Islet precursor cell (in vitro differentiated cells): Measurements from ENCODE around the gene RMDN2.

Experiments used
- DNase-seq: peaks from one replicate; pipeline ENCODE4 v3.0.0-alpha.2; 2018

Gene RMDN2, protein sequence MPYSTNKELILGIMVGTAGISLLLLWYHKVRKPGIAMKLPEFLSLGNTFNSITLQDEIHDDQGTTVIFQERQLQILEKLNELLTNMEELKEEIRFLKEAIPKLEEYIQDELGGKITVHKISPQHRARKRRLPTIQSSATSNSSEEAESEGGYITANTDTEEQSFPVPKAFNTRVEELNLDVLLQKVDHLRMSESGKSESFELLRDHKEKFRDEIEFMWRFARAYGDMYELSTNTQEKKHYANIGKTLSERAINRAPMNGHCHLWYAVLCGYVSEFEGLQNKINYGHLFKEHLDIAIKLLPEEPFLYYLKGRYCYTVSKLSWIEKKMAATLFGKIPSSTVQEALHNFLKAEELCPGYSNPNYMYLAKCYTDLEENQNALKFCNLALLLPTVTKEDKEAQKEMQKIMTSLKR

DNA sequence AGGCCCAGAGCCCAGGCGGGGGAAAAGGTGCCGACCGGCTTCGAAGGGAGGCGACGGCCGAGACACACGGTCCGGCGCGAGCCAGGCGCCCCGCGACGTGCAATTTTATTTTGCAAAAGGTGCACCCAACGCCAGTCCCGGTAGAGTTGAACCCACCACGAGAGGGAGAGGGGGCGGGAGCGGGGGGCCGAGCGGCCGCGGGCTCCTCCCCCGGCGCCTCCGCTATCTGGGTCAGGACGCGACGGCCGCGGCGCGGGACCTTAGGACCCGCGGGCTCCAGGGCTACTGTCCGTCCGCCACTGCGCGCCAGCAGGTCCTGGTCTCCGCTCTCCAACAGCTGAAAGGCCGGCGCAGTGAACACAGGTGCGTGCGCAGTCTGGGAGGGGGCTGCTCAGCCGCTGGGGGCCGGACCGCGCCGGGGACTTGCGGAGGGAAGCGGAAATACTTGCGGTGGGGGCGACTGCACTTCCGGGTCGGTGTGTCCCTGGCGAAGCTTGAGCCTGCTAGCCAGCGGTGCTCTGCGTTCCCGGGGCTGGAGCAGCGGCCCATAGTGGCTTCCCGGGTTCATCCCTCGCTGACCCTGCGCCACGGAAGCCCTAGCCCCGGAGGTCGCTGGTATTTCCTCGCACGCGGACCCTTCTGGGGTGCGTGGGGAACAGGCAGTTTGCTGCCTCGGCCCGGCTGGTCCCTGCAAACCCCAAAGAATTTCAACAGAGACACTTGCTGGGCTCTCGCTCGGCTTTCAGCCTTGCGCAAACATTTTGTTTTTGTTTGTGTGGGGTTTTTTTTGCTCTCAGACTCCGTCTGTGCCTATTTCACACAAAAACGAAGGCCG, at the start of gene RMDN2:
RMDN2 (plus strand) TSS at position 225 of the 835 bp plus-strand sequence. CDS start 3,991 bp downstream, outside the sequence.
- peak; percentile 99 for DNase-seq

DNA sequence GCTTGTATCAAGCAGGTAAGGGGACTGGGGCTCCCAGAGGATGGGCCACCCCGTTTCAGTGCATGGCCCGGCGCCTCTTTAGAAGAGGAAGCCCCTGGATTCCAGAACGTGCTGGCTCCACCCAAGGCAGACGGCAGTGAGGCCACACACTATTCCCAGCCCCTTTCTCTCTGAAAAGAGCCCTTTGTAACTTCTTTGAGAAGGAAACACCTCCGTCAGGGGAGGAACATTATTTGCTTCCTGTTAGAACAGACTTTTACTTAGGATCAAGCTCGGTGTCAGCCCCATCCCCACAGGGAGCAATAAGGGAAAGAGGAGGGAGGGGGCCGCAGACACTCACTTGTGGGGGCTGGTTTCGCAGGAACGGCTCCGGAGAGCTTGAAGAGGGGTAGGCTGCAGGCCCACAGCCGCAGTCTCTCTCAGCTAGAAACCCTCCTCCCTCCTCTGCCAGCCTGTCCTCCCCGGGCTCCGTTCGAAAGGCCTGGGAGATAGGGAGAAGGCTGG, 49.6 kb upstream of the RMDN2 start:
- DNase-seq = peak; percentile 76

DNA sequence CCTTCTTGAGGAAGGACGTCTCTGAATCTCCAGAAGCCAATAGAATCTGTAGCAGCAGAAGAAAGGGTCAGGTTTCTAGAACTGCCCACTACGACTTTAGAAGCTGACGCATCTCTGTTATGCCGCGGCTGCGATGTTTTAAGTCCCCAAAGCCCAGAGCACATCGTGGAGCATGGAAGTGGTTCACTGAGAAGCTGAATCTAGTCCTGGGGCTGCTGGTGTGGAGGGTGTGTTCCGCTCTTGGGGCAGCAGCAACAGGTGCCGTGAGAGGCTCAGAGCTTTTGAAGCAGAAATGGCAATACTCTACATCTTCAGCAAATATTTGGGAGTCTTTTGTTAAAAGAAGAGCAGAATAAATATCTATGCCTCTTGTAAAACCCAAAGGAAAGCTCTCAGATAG, 48.9 kb upstream of the RMDN2 start:
- DNase-seq = no peak

DNA sequence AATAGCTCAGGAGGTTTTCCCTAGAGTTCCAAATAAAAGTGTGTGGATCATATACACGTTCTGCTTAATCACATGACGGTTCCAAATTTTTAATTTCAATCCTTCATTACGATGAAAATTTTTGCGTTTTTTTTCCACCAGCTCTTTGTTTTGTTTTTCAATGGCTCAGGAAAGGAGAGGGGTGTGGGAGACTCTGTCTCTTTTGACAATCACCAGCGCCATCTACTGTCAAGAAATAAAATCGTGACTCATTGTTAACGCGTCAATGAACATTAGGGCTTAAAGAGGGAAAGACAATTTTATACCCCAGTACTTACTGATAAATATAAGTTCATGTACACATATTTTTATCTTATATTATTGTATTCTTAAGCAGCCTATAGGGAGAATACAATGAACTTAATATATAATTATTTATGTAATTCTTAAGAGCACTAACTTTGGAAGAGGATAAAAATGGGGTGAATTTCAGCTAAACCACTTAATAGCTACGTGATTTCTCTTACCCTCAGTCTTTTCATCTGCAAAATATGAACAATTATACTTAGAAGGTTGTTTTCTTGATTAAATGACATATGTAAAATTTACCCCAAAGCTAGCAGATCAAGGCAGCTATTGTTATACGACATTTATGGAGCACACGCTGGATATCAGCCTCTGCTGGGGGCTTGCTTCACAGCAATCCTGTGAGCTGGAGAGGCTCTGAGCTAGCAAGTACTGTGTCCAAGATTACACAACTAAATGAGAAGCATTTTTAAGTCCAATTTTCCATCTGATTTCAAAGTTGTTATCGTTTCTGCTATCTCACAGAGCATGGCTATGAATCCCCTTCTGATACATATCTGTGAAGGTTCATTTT, 47.4 kb upstream of the RMDN2 start:
- DNase-seq = no peak

DNA sequence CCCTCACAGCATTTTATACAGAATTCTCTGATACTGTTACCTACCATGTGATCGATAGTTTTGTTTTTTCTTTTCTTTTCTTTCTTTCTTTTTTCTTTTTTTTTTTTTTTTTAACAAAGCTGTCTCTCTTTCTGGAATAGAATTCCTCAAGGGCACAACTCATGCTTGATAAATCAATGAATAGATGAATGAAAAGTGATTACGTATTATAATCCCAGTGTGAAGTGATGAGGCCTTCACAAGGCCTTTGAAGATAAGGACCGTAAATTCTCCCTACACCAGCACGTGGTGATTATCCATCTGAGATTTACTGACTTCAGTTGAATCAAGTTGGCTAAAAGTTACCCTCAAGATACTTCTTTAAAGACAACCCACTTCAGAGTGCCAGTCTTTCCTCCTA, 46.6 kb upstream of the RMDN2 start:
- DNase-seq = no peak

DNA sequence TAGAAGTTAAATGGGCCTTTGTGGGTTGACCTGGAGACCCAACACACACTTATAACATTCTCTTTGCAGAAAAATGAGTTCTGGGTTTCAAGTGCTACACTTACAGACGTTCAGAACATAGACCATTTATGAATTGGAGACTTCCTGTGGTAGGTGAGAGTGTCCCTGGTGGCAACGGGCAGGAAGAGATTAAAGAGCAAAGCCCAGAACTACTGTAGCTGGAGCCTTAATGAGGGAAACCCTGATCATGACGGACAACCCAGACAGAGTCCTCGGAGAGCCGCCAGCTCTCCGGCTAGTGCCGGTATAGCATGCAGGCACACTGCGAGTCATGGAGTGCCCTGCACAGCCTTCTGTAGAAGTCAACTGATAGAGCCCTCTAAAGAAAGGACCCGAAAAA, 44.5 kb upstream of the RMDN2 start:
- no peak for DNase-seq

DNA sequence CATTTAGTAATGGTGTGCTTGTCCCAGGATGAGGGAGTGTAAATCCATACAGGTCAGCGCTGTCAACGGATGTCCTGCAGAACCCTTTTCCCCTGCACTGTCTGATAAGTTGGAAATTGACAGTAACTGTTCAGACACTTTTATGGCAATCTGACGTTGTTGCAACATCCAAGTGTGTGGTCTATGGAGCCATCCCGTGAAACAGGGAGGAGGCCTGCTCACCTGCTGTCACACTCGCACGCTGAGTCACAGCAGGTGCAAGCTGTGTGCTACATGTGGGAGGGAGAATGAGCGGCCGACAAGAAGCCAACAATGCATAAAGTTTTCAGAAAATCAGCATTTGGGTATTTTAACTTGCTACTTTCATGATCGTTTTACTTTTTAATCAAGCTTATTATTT, 43.7 kb upstream of the RMDN2 start:
- no peak for DNase-seq

DNA sequence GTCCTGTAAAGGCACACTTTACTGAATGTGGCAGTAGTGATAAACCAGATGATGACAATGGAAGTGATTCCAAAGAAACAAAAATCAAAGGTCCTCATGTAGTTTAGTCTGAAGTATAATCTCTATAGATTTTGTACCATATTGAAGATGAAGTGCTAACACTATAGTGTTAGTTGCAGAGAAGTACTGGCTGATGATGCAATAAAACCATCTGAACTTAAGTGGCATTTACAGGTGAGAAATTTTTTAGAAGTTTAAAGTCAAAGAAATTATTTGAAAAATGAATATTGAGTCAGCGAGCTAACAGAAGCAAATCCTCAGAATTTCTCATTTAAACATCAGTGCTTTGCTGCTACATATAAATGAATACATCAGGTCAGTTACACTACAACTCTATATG, 43.1 kb upstream of the RMDN2 start:
- no peak for DNase-seq

DNA sequence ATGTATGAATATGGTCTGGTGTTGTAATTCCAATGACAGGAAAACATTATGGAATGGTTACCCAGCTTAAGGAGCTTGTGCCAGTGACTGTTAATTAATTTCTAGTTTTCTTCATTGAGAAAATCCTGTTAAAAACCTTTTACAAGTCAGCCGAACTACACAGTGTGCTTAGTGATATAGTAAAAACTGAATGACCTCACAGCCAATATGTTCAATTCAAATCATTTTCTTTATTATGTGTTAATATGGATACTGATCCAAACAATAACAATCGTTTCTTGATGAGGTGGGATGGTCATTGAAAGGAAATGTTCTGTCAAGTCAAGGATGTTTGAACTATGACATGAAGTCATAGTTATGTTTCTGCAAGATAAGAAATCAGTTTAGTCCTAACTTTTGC, 41.6 kb upstream of the RMDN2 start:
- no peak for DNase-seq

DNA sequence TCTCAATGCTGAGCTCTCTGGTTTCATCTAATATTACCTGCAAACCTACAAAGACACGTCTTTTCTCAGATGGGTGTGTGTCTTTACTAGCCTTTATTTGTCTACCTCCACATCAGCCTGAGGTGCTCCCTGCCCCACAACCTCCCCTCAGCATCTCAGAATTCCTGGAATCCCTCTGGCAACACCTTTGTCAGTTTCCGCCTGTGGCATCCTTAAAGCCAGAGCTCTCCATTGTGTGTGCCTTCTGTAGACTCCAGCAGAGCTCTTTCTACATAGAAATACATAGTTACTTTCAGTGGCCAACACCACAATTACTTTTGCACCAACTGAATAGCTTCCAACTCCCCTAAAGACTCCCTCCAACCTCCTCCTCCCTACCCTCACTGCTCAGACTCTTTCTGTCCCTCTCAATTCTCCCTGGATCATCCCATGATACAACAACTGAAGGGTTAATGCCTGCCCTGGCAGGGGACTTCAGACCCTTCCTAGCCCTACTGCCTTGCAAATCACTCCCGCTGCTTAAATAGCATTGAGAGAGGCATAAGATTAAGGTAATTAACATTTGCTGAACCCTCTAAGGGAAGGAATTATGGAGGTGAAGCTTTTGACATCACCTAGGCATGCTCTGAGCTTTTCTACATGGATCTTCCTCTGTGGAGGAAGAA, 39.6 kb upstream of the RMDN2 start:
- DNase-seq = no peak

DNA sequence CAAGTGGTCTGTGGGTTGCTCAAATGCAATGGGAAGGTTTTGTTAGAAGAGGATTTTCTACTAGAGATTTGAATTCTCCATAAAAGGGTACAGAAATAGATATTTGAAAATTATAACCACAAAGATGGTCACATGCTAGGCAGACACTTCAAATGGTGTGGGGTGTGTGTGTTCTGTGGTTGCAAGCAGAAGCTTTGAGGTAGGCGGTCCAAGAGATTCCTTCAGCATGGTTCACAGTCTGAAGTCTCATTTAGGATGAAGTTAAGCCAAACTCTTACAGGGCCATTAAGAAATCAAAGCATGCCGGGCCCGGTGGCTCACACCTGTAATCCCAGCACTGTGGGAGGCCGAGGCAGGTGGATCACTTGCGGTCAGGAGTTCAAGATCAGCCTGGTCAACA, 38.3 kb upstream of the RMDN2 start:
- no peak for DNase-seq

DNA sequence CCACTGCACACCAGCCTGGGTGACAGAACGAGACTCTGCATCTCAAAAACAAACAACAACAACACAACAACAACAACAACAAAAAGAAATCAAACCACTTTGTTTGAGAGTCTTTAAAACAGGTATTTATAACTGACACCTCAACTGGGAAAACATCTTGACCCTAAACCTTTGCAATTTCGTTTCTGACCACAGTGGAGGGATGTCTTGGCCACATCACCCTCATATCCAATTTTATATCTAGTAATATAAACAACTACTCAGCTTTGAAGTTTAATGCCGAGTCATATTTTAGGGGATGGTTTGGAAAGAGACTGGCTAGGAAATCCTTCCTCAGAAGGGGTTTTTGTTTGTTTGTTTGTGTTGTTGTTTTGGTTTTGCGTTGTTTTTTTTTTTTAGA, 37.8 kb upstream of the RMDN2 start:
- no peak for DNase-seq

DNA sequence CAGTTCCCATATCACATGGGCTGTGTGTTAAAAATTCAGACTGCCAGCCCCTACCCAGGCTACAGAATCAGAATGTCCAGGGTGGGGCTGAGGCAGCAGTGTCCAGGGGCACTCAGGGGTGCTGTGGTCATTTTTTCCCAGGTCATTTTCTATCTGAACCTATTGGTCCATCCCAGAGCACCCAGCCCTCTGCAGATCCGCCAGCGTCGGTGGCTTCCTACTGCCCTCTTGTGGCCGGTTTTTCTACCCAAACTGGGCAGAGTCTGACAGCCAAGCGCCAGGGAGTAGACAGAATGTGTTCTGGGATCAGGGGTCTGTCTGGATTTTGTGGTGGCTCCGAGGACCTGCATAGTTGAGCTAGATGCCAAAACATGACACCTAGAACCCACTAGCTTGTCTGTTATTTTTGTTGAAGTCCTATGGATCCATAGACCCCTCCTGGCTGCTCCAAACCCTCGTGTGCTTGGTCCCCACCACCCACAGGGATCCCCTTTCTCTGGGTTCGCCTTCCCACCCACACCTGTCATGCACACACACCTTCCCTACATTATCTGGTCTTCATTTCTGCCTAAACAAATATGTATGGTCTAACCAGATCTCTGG, 34.1 kb upstream of the RMDN2 start:
- DNase-seq = peak; percentile 86

DNA sequence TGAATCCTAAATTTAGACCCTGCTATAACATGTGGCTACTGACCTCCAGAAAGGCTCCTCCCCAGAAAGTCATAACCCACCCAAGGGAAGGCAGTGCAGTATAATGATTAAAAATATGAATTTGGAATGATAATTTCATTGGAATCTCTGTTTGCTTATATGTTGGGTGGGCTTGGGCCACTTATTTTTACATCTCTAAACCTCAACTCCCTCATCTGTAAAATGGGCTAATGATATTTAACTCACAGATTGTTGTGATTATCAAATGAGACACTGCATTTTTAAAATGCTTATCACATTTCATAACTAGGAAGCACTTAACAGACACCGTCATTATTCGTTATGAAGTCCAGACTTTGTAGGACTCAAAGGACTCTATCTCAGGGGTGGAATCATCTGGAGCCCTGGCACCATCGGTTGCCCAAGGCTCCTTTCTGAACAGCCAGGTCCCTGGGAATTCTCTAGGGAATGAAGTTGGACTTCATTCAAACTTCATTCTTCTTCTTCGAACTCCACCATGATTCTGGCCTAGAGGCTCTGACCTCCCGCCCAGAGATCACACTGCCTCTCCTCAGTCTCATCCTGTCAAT, 33.1 kb upstream of the RMDN2 start:
- DNase-seq = no peak

DNA sequence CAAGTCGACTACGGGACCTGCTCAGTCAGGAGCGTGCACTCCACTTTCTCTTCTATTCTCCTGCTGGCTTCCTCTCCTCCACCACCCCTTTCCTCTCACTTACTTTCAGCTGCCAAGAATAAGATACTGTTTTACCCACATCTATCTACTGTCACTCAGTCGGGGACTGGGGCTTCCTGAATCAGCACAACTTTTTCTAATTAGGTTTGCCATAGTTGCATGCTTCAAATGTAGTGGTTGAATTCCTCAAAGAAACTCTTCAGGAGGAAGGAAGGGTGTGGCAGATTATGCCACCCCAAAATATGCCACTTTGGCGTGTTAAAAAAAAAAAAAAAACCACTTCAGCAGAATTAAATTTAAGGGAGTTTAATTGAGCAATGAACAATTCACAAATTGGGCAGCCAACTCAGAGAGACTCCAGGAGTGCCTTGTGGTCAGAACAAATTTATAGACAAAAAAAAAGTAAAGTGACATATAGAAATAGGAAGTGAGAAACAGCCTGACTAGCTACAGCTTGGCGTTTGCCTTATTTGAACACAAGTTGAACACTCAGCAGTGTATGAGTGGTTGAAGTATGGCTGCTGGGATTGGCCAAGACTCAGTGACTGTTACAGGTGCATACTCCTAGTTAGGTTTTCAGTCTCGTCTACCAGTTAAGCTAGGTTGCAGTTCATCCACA, 32.5 kb upstream of the RMDN2 start:
- DNase-seq = no peak

DNA sequence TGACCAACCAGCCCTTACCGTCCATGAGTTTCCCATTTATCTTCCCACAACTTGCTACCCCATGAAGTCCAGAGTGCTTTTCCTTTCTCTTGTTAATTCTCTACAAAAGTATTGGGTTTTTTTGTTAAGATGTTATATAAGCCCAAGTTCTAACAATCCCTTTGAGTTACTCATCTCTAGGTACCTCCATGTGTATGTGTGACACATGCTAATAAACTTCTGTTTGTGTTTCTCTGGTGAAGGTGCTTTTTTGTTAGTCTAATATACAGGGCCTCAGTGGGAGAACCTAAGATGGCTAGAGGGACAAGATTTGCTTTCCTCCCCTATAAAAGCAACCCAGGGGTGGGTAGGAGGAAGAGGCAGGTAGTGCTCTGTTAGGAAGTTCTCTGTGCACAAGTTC, 31.8 kb upstream of the RMDN2 start:
- DNase-seq = no peak

DNA sequence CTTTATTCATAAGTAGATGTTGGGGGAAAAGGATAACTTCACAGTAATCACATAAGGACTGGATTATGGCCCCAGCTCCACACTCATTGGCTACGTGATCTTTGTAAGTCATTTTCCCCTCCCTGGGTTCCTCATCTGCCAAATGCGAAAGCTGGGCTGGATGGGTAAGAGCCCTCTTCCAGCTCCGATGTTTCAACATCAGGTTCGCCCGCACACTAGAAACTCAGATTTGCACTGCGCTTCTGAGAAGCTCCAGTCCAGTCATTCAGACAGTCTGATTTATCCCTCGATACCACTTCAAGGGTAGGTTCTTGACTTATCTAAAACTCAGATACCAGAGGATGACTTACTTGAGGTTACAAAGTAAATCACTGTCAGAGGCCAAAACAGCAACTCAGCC, 31.0 kb upstream of the RMDN2 start:
- DNase-seq = no peak

DNA sequence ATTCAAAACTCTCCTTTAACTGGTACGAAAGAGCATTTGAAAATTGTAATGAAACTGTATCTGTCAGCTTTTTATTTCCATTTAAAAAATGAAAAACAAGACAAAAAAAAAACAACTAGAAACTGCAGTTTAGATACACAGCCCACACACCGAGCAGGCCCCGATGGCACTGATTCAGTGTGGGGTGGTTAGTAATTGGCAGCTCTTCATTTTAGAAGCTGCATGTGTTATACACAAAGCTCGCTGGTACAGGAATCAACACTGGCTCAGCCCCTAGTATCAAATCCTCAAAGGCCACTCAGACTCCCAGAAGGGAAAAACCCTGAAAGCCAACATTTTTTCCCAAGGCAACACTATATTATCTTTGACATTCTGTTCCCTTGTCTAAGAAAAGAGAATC, 30.5 kb upstream of the RMDN2 start:
- DNase-seq = no peak

DNA sequence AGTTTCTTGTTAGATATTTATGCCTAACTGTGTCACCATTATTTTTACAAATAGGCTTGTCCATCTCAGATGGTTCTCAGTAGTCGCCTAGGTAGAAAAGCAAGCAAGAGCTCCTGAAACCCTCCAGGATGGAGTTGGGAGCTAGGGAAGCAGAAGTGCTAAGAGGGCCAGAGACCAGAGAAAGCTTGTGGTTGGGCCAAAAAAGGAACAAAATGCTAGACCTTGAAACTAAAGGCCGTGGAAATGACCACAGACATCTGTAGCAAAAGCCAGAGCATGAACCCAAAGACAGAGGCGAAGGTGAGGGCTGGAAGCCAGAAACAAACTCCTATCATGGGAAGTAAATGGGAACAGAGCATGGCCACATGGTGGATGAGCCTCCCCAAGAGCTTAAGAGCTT, 29.9 kb upstream of the RMDN2 start:
- DNase-seq = no peak

DNA sequence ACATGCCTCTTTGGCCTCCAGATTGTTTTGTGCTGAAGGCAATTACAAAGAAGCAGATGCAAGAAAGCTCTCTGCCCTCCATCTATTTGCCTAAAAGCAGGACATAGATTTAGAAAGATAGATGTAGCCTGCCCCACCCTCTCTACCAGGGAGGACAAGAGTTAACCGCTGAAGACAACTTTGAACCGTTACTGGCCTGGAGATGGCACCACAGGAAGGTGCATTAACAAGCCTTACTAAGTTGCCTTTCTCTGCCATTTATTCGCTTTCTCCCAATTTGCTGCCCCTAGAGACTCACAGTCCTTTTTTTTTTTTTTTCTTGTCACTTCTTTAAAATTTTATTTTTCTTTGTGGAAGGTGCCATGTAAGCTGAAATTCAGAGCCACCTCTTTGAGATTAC, 28.8 kb upstream of the RMDN2 start:
- DNase-seq = no peak

DNA sequence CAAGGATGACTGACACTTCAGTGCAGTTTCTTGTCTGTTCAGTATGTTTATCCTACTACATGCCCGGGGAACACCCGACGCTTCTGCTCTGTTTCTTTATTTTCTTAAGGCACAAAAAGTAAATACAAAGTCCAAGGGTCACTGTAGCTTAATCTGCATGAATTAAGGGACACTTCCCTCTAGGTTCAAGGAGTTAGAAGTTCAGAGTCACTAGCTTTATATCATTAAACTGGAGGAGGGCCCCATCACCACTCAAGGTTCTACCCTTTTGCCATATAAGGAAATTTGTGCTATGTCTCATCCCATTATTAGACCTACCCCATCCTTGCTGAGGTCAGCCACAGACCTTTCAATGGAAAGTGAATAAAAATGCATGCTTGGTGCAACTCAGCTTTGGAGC, 27.6 kb upstream of the RMDN2 start:
- DNase-seq = no peak
